GM12891 (cell line): ENCODE data around the gene MLLT11.

Experiments
- PAX5 ChIP-seq: IDR thresholded peaks from 2 replicates; pipeline ENCODE4 v1.6.1; 2011; ENCODE audit warnings: low read length, moderate library complexity, mild to moderate bottlenecking; ENCODE audit not compliant: insufficient read depth, severe bottlenecking
- POLR2A ChIP-seq: IDR thresholded peaks from 2 replicates; pipeline ENCODE4 v1.6.1; 2011; ENCODE audit warnings: low read depth, low read length, control low read depth
- POLR2AphosphoS5 ChIP-seq: IDR thresholded peaks from 2 replicates; pipeline ENCODE4 v1.6.1; 2011; ENCODE audit warnings: low read depth, low read length, control low read depth
- SPI1 ChIP-seq: IDR thresholded peaks from 2 replicates; pipeline ENCODE4 v1.6.1; 2011; ENCODE audit warnings: low read depth, low read length, control low read depth
- TAF1 ChIP-seq: IDR thresholded peaks from 2 replicates; pipeline ENCODE4 v1.6.1; 2011; ENCODE audit warnings: low read depth, low read length, control low read depth

GRCh38 chr1:151013518-151013917 is 46.7 kb upstream of the MLLT11 start:
- no peak for TF ChIP-seq TAF1
- no peak for TF ChIP-seq POLR2AphosphoS5
- TF ChIP-seq POLR2A: no peak
- TF ChIP-seq SPI1: no peak
- TF ChIP-seq PAX5: no peak
